ENCODE data around the gene AK8.

AK8 gene

GRCh38 chr9:132875159-132875558, 2.9 kb downstream of the AK8 start:
- DNase-seq (ENCODE audit: extremely low read depth, low read depth) = no peak
- no peak overlapping the region for H3K4me3 ChIP-seq (replicated peaks; ENCODE audit: low read depth, low read length)
- TF ChIP-seq CTCF (IDR thresholded peaks at IDR 0.05; ENCODE audit: low read depth, low read length, missing control alignments) = no peak

GRCh38 chr9:132873403-132873802, 4.7 kb downstream of the AK8 start:
- H3K4me3 ChIP-seq (replicated peaks; ENCODE audit: low read depth, low read length) = no peak overlapping the region
- no peak for DNase-seq (ENCODE audit: extremely low read depth, low read depth)
- no peak for TF ChIP-seq CTCF (IDR thresholded peaks at IDR 0.05; ENCODE audit: low read depth, low read length, missing control alignments)

- no peak overlapping the region for H3K4me3 ChIP-seq (replicated peaks; ENCODE audit: low read depth, low read length)
- no peak for DNase-seq (ENCODE audit: extremely low read depth, low read depth)
- no peak for TF ChIP-seq CTCF (IDR thresholded peaks at IDR 0.05; ENCODE audit: low read depth, low read length, missing control alignments)
Observed at GRCh38 chr9:132869266-132869665, 8.8 kb downstream of the AK8 start.

GRCh38 chr9:132866898-132867297, 11.2 kb downstream of the AK8 start:
- DNase-seq (ENCODE audit: extremely low read depth, low read depth) = no peak
- no peak overlapping the region for H3K4me3 ChIP-seq (replicated peaks; ENCODE audit: low read depth, low read length)
- TF ChIP-seq CTCF (IDR thresholded peaks at IDR 0.05; ENCODE audit: low read depth, low read length, missing control alignments) = no peak

- no peak overlapping the region for H3K4me3 ChIP-seq (replicated peaks; ENCODE audit: low read depth, low read length)
- TF ChIP-seq CTCF (IDR thresholded peaks at IDR 0.05; ENCODE audit: low read depth, low read length, missing control alignments) = no peak
- DNase-seq (ENCODE audit: extremely low read depth, low read depth) = no peak
Observed at GRCh38 chr9:132864691-132865090, 13.4 kb downstream of the AK8 start.

- TF ChIP-seq CTCF (IDR thresholded peaks at IDR 0.05; ENCODE audit: low read depth, low read length, missing control alignments) = no peak
- H3K4me3 ChIP-seq (replicated peaks; ENCODE audit: low read depth, low read length) = no peak overlapping the region
- no peak for DNase-seq (ENCODE audit: extremely low read depth, low read depth)
Observed at GRCh38 chr9:132864277-132864676, 13.8 kb downstream of the AK8 start.

- no peak for TF ChIP-seq CTCF (IDR thresholded peaks at IDR 0.05; ENCODE audit: low read depth, low read length, missing control alignments)
- no peak for DNase-seq (ENCODE audit: extremely low read depth, low read depth)
- H3K4me3 ChIP-seq (replicated peaks; ENCODE audit: low read depth, low read length) = no peak overlapping the region
Observed at GRCh38 chr9:132863096-132863495, 15.0 kb downstream of the AK8 start.
